ENCODE measurements around the gene FIGN. TPM values are rescaled to one million over a fixed set of nuclear protein-coding genes. Genes with fewer than 3 reads are reported as not detected.

The FIGN gene
- total RNA-seq, 4 donors from 2014 or later, result 3.7 to 14.1 (median 11.6) TPM

- no peak for TF ChIP-seq CTCF (IDR thresholded peaks at IDR 0.05; ENCODE audit: low read depth)
Observed at GRCh38 chr2:163711258-163711657, 24.6 kb downstream of the FIGN start.

GRCh38 chr2:163709270-163709669 lies 26.5 kb downstream of the FIGN start:
- no peak for TF ChIP-seq CTCF (IDR thresholded peaks at IDR 0.05; ENCODE audit: low read depth)

GRCh38 chr2:163708265-163708664 lies 27.5 kb downstream of the FIGN start:
- TF ChIP-seq CTCF (IDR thresholded peaks at IDR 0.05; ENCODE audit: low read depth), result no peak

- TF ChIP-seq CTCF (IDR thresholded peaks at IDR 0.05; ENCODE audit: low read depth), result no peak
Observed at GRCh38 chr2:163703386-163703785, 32.4 kb downstream of the FIGN start.

- no peak for TF ChIP-seq CTCF (IDR thresholded peaks at IDR 0.05; ENCODE audit: low read depth)
Observed at GRCh38 chr2:163701399-163702195, 34.2 kb downstream of the FIGN start.

- TF ChIP-seq CTCF (IDR thresholded peaks at IDR 0.05; ENCODE audit: low read depth), result no peak
Observed at GRCh38 chr2:163698857-163699256, 37.0 kb downstream of the FIGN start.

GRCh38 chr2:163697846-163698637 lies 37.8 kb downstream of the FIGN start:
- TF ChIP-seq CTCF (IDR thresholded peaks at IDR 0.05; ENCODE audit: low read depth), result no peak
